Activated CD8-positive, alpha-beta T cell treated with anti-CD3 and anti-CD28 coated beads for 36 hours (primary cell): Measurements from ENCODE around the gene DYRK1A. TPM values are rescaled to one million over a fixed set of nuclear protein-coding genes. Genes with fewer than 3 reads are reported as not detected.

ENCODE experiments used
- ATAC-seq: fragments of 200-7000 bp; cut with Tn5 transposase; one replicate; pipeline ENCODE4 v1.10.0; 2021; ENCODE audit warnings: mild to moderate bottlenecking, moderate library complexity
- CTCF ChIA-PET: fragments of 350-600 bp; sonication (Branson Sonifier 250); formaldehyde crosslinking; loops from one replicate; lab custom pipeline; 2021; ENCODE audit warnings: antibody characterized with exemption; lab: Charles Lee
- POLR2A ChIA-PET: fragments of 350-600 bp; sonication (Branson Sonifier 250); formaldehyde crosslinking; loops from one replicate; lab custom pipeline; 2021; ENCODE audit warnings: antibody characterized with exemption; lab: Charles Lee
- DNase-seq: peaks from one replicate; pipeline ENCODE4 v3.0.0-alpha.2; 2020
- H3K27ac Mint-ChIP-seq: one replicate; pipeline ENCODE4 v1.8.0; 2021; ENCODE audit warnings: mild to moderate bottlenecking, mixed read lengths
- H3K27me3 Mint-ChIP-seq: one replicate; pipeline ENCODE4 v1.8.0; 2021; ENCODE audit warnings: mixed read lengths
- H3K36me3 Mint-ChIP-seq: one replicate; pipeline ENCODE4 v1.8.0; 2021; ENCODE audit warnings: low read depth, mixed read lengths
- H3K4me1 Mint-ChIP-seq: one replicate; pipeline ENCODE4 v1.8.0; 2021; ENCODE audit warnings: low read depth, mixed read lengths
- H3K4me3 Mint-ChIP-seq: one replicate; pipeline ENCODE4 v1.8.0; 2021; ENCODE audit warnings: mild to moderate bottlenecking, moderate library complexity, mixed read lengths
- H3K9me3 Mint-ChIP-seq: one replicate; pipeline ENCODE4 v1.8.0; 2021; ENCODE audit warnings: mixed read lengths
- intact Hi-C: fragments of 100-400 bp; cut with micrococcal nuclease; formaldehyde crosslinking; loops from one replicate; pipeline ENCODE4 v1.10.0; 2022
- total RNA-seq, 2 experiments: library from RNA; stranded (reverse); gene quantifications; one replicate each; pipeline ENCODE4 v1.2.3, GENCODE V29; 2021
- TF ChIP-seq, protein P1 (sequence below): fragments of 200-600 bp; IDR thresholded peaks from one replicate; pipeline ENCODE4 v1.8.0; 2022; ENCODE audit warnings: antibody characterized with exemption, mild to moderate bottlenecking

Gene DYRK1A
- total RNA-seq, 2 experiments from 2014 or later = 57.5 to 58.7 TPM

DNA sequence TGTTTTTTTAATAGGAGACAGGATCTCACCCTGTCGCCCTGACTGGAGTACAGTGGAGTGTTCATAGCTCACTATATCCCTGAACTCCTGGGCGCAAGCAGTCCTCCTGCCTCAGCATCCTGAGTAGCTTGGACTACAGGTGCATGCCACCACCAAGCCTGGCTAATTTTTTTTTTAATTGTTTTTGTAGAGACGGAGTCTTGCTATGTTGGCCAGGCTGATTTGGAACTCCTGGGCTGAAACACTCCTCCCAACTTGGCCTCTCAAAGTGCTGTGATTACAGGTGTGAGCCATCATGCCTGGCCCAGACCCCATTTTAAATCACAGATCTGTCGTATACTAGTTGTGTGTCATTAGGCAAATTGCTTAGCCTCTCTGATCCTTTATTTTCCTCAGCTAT is 161.1 kb downstream of the DYRK1A start:
- H3K27ac Mint-ChIP-seq = no peak overlapping the region
- H3K9me3 Mint-ChIP-seq = no peaks in the 10 kb centered on the region
- DNase-seq = no peak
- peaks cover 4% of the 10 kb centered on the region for H3K4me1 Mint-ChIP-seq
- ATAC-seq = no peak
- CTCF ChIA-PET = no interaction called here
- POLR2A ChIA-PET = interaction anchor here (0.9 to 1.1 kb wide), 2 partner anchors 16 to 184 kb away, joined by 3 read pairs; no protein-coding TSS in a partner anchor
- H3K4me3 Mint-ChIP-seq = no peak overlapping the region
- peaks cover 18% of the 10 kb centered on the region for H3K27me3 Mint-ChIP-seq
- intact Hi-C loops = no loop called here
- TF ChIP-seq, protein P1, sequence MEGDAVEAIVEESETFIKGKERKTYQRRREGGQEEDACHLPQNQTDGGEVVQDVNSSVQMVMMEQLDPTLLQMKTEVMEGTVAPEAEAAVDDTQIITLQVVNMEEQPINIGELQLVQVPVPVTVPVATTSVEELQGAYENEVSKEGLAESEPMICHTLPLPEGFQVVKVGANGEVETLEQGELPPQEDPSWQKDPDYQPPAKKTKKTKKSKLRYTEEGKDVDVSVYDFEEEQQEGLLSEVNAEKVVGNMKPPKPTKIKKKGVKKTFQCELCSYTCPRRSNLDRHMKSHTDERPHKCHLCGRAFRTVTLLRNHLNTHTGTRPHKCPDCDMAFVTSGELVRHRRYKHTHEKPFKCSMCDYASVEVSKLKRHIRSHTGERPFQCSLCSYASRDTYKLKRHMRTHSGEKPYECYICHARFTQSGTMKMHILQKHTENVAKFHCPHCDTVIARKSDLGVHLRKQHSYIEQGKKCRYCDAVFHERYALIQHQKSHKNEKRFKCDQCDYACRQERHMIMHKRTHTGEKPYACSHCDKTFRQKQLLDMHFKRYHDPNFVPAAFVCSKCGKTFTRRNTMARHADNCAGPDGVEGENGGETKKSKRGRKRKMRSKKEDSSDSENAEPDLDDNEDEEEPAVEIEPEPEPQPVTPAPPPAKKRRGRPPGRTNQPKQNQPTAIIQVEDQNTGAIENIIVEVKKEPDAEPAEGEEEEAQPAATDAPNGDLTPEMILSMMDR = no peak
- H3K36me3 Mint-ChIP-seq = no peaks in the 10 kb centered on the region

GRCh38 chr21:37528150-37528937 is 161.8 kb downstream of the DYRK1A start:
- Mint-ChIP-seq H3K27ac (no peak overlapping the region), H3K27me3 (peaks cover 21% of the 10 kb centered on the region), H3K36me3 (no peaks in the 10 kb centered on the region), H3K4me3 (no peak overlapping the region), H3K4me1 (peaks cover 6% of the 10 kb centered on the region), H3K9me3 (no peaks in the 10 kb centered on the region)
- ChIA-PET POLR2A (interaction anchor here (0.9 kb wide), 1 partner anchor 16 kb away, joined by 3 read pairs; no protein-coding TSS in a partner anchor), CTCF (no interaction called here)
- intact Hi-C loops = no loop called here
- TF ChIP-seq, protein P1 = no peak
- ATAC-seq (no peak), DNase-seq (no peak)

DNA sequence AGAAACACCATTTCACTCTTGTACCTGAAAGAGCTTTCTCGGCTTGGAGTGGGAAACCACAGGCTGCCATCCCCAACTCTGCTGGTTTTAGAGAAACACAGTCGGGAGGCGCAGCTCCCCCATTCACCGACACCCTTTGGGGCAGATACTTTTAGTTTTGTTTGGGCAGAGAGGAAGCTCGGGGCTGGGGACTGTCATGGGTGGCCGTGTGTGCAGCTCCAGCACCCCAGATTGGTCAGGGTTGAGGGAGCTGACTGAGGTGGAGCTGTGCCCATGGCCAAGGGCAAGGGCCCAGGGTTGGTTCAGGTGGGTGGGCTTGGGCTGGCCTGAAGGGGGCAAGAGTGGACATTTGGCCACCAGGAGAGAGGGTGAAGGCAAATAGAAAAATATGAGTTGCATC is 163.1 kb downstream of the DYRK1A start:
- intact Hi-C loops = no loop called here
- H3K27ac Mint-ChIP-seq = no peak overlapping the region
- ATAC-seq (no peak), DNase-seq (no peak)
- H3K4me1 Mint-ChIP-seq = peaks cover 9% of the 10 kb centered on the region
- TF ChIP-seq, protein P1 = no peak
- POLR2A ChIA-PET = no interaction called here
- no peak overlapping the region for H3K4me3 Mint-ChIP-seq
- peaks cover 29% of the 10 kb centered on the region for H3K27me3 Mint-ChIP-seq
- H3K9me3 Mint-ChIP-seq = no peaks in the 10 kb centered on the region
- CTCF ChIA-PET = no interaction called here
- H3K36me3 Mint-ChIP-seq = no peaks in the 10 kb centered on the region

GRCh38 chr21:37530901-37531351 is 164.4 kb downstream of the DYRK1A start:
- ATAC-seq = no peak
- Mint-ChIP-seq H3K4me1 (peaks cover 9% of the 10 kb centered on the region), H3K27me3 (peaks cover 35% of the 10 kb centered on the region), H3K27ac (no peak overlapping the region), H3K36me3 (no peaks in the 10 kb centered on the region), H3K4me3 (no peak overlapping the region), H3K9me3 (no peaks in the 10 kb centered on the region)
- ChIA-PET POLR2A (no interaction called here), CTCF (no interaction called here)
- TF ChIP-seq, protein P1 = no peak
- DNase-seq = no peak
- intact Hi-C loops = no loop called here

GRCh38 chr21:37531431-37531932 is 164.9 kb downstream of the DYRK1A start:
- peaks cover 9% of the 10 kb centered on the region for H3K4me1 Mint-ChIP-seq
- ChIA-PET POLR2A (no interaction called here), CTCF (no interaction called here)
- H3K27ac Mint-ChIP-seq = no peak overlapping the region
- H3K9me3 Mint-ChIP-seq = no peaks in the 10 kb centered on the region
- H3K27me3 Mint-ChIP-seq = peaks cover 40% of the 10 kb centered on the region
- no peak for DNase-seq
- intact Hi-C loops = no loop called here
- TF ChIP-seq, protein P1 = no peak
- H3K4me3 Mint-ChIP-seq = no peak overlapping the region
- H3K36me3 Mint-ChIP-seq = no peaks in the 10 kb centered on the region
- ATAC-seq = no peak
